GM18907 (cell line): ENCODE measurements around the gene STX5.
A peak's percentile ranks its signal among the peaks of the same experiment; 100 is the strongest.
"Not testable (repeated sequence)": the region's sequence is repeated elsewhere in the genome, so short reads cannot be mapped to it uniquely, and the experiment has no call there.

Experiments
- ATAC-seq: cut with Tn5 transposase; IDR thresholded peaks from one replicate; pipeline ENCODE4 v1.9.1; 2021; ENCODE audit warnings: mild to moderate bottlenecking, moderate library complexity; ENCODE audit not compliant: unreplicated experiment

STX5 gene

GRCh38 chr11:62788991-62789390 is 42.9 kb downstream of the STX5 start:
- no peak for ATAC-seq

GRCh38 chr11:62787005-62787759 is 44.7 kb downstream of the STX5 start, which contains the start of gene TMEM179B:
TSS of gene TMEM179B (plus strand) at chr11:62787402. CDS start at chr11:62787432, 30 bp downstream.
- ATAC-seq = peak; percentile 62

- peak; percentile 69 for ATAC-seq
These were observed 45.4 kb downstream of the STX5 start for GRCh38 chr11:62786318-62787004.

DNA sequence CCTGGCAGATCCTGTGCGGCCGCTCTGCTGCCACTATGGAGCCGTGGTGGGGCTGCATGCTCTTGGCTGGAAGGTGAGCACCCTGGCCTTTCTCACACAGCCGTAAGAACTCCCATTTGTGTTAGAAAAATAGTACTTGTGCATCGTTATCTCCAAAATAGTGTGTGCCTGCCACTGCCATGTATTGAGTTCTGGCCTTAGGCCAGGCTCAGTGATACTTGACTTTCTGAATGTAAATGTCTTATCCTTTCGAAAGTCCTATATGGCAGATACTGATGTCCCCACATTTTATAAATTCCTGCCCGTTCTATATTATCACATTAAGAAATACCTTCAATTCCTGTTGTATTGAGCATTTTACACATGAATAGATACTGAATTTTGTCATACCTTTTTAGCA is 49.1 kb downstream of the STX5 start:
- ATAC-seq = no peak

DNA sequence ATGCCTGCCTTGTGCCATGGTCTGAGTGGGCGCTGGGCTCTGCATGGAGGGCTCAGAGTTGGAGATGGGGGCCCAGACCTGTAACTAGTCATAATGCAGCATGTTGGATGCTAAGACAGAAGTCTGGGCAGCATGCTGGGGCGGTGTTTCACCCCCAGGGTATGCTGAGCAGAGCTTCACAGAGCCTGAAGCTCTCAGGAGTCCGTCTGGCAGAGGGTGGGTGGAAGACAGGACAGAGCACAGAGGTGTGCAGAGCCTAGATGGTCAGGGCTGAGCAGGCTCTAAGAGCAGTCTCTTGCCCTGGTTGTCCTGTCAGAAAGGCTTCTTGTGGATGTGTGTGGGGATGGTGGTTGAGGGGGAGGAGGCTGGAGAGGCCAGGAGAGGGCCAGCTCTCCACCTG is 53.4 kb downstream of the STX5 start:
- no peak for ATAC-seq

DNA sequence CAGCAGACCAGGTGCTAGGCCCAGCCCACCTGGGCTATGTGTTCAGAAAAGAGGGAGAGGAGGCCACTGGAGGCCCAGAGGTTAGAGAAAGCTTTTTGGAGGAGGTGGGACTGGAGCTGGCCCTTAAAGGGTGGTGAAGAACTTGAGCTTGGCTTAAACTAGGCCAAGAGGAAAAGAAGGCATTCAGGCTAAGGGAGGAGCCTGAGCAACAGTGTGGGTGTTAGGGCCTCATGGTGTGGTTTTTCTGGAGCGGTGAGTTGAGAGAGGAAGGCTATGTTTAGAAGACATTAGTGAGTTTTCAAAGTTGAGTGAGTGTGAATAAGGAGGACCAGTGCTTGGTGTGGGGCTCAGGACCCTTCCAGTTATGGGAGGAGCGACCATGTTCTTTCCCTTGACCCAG is 54.5 kb downstream of the STX5 start:
- ATAC-seq = no peak

- ATAC-seq = no peak
These were observed 56.2 kb downstream of the STX5 start for GRCh38 chr11:62775646-62776045.

- no peak for ATAC-seq
These were observed 57.4 kb downstream of the STX5 start for GRCh38 chr11:62774407-62774806.

DNA sequence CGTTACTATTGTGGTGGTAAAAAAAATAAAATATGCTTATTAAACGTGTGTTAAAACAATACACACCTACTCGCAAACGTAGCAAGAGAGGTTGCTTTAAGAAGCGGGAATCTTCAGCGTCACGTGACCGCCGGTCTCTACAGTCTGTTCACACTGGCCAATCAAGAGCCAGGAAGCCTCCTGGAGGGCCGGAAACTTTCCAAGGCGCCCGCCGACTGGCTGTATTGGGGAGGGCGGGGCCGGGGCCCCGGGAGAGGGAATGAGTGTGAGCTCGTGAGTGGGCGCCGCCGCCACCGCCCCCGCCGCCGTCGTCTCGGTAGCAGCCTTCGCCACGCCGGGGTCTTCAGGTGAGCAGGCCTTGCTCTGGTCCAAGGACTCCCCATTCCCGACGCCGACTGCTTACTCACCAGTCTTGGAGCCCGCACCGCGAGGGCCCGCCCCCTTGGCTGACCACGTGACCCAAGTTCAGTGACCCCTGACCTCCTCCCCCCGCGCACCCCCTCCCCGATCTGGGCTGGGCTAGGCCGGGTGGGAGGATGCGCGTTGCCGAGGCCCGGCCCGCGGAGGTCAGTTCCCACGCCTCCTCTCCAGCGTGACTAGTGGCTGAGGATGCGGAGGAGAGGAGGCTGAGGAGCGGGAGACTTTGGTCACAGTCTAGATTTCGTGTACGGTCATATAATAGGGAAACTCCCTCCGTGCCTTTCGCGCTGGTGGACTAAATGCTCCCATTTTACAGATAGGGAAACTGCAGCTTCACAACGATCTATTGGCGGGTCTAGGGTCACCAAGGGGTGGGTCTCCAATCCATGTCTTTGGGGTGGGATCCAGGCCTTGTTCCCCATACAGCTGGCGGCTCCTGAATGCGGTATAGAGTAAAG is 60.5 kb downstream of the STX5 start, which contains the start of gene TAF6L:
Gene TAF6L (plus strand): TSS at position 253 of the 878 bp plus-strand sequence. CDS start 4,388 bp downstream, outside the sequence.
- ATAC-seq = peak; percentile 77

- ATAC-seq = peak; percentile 12
These were observed 61.1 kb downstream of the STX5 start for GRCh38 chr11:62770778-62771143.

DNA sequence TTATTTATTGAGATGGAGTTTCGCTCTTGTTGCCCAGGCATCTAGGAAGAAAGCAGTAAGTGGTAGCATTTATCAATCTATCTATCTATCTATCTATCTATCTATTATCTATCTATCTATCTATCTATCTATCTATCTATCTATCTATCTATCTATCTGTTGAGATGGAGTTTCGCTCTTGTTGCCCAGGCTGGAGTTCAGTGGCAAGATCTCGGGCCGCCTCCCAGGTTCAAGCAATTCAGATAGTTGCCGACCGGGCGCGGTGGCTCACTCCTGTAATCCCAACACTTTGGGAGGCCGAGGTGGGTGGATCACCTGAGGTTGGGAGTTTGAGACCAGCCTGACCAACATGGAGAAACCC is 71.0 kb downstream of the STX5 start:
- not testable (repeated sequence) for ATAC-seq

- no peak for ATAC-seq
These were observed 73.7 kb downstream of the STX5 start for GRCh38 chr11:62757846-62758788.
